ENCODE measurements around the gene DDIT3.

Gene DDIT3

GRCh38 chr12:57553343-57554202, 33.3 kb upstream of the DDIT3 start:
- no peak overlapping the region for H3K27ac ChIP-seq (ENCODE audit: low read depth, low read length)
- TF ChIP-seq CTCF (IDR thresholded peaks at IDR 0.05; ENCODE audit: low read depth, low read length, poor library complexity, severe bottlenecking) (no peak), EZH2phosphoT487 (IDR thresholded peaks at IDR 0.05; ENCODE audit: borderline replicate concordance, low read length) (no peak)
- no peaks in the 10 kb centered on the region for H3F3A ChIP-seq (ENCODE audit: control insufficient read depth, insufficient read depth)
- peaks cover 26% of the 10 kb centered on the region for H3K27me3 ChIP-seq (ENCODE audit: control insufficient read depth, low read length)
- no peaks in the 10 kb centered on the region for H3K79me2 ChIP-seq (ENCODE audit: control insufficient read depth, low read length)
- peaks cover 11% of the 10 kb centered on the region for H3K4me1 ChIP-seq (ENCODE audit: control insufficient read depth, low read length)
- no peak overlapping the region for H3K4me3 ChIP-seq (ENCODE audit: low read length)
- no peaks in the 10 kb centered on the region for H3K9me3 ChIP-seq (ENCODE audit: control insufficient read depth, insufficient read depth, low read length)
- no peak overlapping the region for H3K4me2 ChIP-seq (ENCODE audit: low read length)
- H4K20me1 ChIP-seq (ENCODE audit: control insufficient read depth, insufficient read depth, low read depth, low read length) = no peaks in the 10 kb centered on the region
- no peaks in the 10 kb centered on the region for H3K36me3 ChIP-seq (ENCODE audit: control insufficient read depth, low read length)
- no peaks in the 10 kb centered on the region for H3K9me2 ChIP-seq (replicated peaks; ENCODE audit: control insufficient read depth, low read length)

DNA sequence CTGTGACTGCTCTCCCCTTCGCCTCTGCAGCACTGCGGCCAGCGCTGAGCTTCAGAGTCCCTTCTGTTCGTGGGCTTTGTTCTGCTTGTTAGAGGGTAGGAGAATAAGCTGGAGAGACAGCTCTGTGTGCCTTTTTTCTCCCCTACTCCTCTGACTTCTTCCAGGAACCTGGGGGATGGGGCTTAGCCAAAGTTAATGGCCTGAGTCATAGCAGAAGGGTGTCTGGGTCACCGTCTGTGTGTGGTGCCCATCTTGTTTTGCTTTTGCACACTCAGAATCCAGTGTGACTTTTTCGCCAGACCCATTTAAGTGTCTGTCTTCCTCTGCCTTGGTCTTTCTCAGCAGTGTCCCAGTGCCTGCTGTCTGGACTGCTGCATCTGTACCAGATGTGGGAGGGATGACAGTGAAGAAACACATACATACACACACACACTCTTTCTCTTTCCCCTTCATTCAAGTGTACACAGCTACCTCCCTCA, 32.6 kb upstream of the DDIT3 start:
- Histone ChIP-seq H4K20me1 (ENCODE audit: control insufficient read depth, insufficient read depth, low read depth, low read length) (no peaks in the 10 kb centered on the region), H3K4me3 (ENCODE audit: low read length) (no peak overlapping the region), H3K4me1 (ENCODE audit: control insufficient read depth, low read length) (peaks cover 11% of the 10 kb centered on the region), H3K79me2 (ENCODE audit: control insufficient read depth, low read length) (no peaks in the 10 kb centered on the region), H3K27ac (ENCODE audit: low read depth, low read length) (no peak overlapping the region), H3K27me3 (ENCODE audit: control insufficient read depth, low read length) (peaks cover 26% of the 10 kb centered on the region), H3K9me2 (replicated peaks; ENCODE audit: control insufficient read depth, low read length) (no peaks in the 10 kb centered on the region), H3K4me2 (ENCODE audit: low read length) (no peak overlapping the region), H3K36me3 (ENCODE audit: control insufficient read depth, low read length) (no peaks in the 10 kb centered on the region), H3F3A (ENCODE audit: control insufficient read depth, insufficient read depth) (peaks cover 5% of the 10 kb centered on the region), H3K9me3 (ENCODE audit: control insufficient read depth, insufficient read depth, low read length) (no peaks in the 10 kb centered on the region)
- TF ChIP-seq CTCF (IDR thresholded peaks at IDR 0.05; ENCODE audit: low read depth, low read length, poor library complexity, severe bottlenecking) (no peak), EZH2phosphoT487 (IDR thresholded peaks at IDR 0.05; ENCODE audit: borderline replicate concordance, low read length) (no peak)

DNA sequence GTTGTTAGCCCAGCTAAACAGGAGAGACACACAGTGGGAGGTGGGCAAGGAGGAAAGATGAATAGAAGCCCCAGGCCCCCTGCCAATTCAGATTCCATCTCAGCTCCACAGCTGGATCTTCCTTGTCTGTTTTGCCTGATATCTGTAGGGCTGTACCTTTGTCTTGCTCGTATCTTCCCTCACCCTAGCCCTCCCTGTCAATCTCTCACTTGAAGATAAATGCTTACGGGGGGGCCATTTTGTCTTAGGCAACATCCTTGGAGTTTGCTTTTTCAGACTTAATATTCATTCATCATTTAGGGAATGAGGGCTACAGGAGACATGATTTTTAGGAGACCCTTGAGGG, 32.0 kb upstream of the DDIT3 start:
- no peaks in the 10 kb centered on the region for H3K79me2 ChIP-seq (ENCODE audit: control insufficient read depth, low read length)
- TF ChIP-seq EZH2phosphoT487 (IDR thresholded peaks at IDR 0.05; ENCODE audit: borderline replicate concordance, low read length) (no peak), CTCF (IDR thresholded peaks at IDR 0.05; ENCODE audit: low read depth, low read length, poor library complexity, severe bottlenecking) (no peak)
- no peak overlapping the region for H3K27ac ChIP-seq (ENCODE audit: low read depth, low read length)
- peaks cover 16% of the 10 kb centered on the region for H3K4me1 ChIP-seq (ENCODE audit: control insufficient read depth, low read length)
- no peaks in the 10 kb centered on the region for H4K20me1 ChIP-seq (ENCODE audit: control insufficient read depth, insufficient read depth, low read depth, low read length)
- peaks cover 5% of the 10 kb centered on the region for H3F3A ChIP-seq (ENCODE audit: control insufficient read depth, insufficient read depth)
- H3K9me3 ChIP-seq (ENCODE audit: control insufficient read depth, insufficient read depth, low read length) = no peaks in the 10 kb centered on the region
- no peaks in the 10 kb centered on the region for H3K9me2 ChIP-seq (replicated peaks; ENCODE audit: control insufficient read depth, low read length)
- peaks cover 26% of the 10 kb centered on the region for H3K27me3 ChIP-seq (ENCODE audit: control insufficient read depth, low read length)
- H3K4me3 ChIP-seq (ENCODE audit: low read length) = no peak overlapping the region
- no peak overlapping the region for H3K4me2 ChIP-seq (ENCODE audit: low read length)
- H3K36me3 ChIP-seq (ENCODE audit: control insufficient read depth, low read length) = no peaks in the 10 kb centered on the region

Measured in DOHH2 (cell line).